HUES48 (cell line): ENCODE data around the gene ITPR3.

Experiments used
- H3K27ac ChIP-seq: one replicate; pipeline ENCODE4 v1.7.0; 2013; ENCODE audit warnings: low read depth, low read length, inconsistent platforms
- H3K27me3 ChIP-seq: 2 replicates; pipeline ENCODE4 v1.6.1; 2013; ENCODE audit warnings: mild to moderate bottlenecking, low read length; ENCODE audit not compliant: control insufficient read depth, insufficient read depth
- H3K36me3 ChIP-seq: 2 replicates; pipeline ENCODE4 v1.6.1; 2013; ENCODE audit warnings: low read length; ENCODE audit not compliant: control insufficient read depth, insufficient read depth
- H3K4me1 ChIP-seq: 2 replicates; pipeline ENCODE4 v1.6.1; 2013; ENCODE audit warnings: mild to moderate bottlenecking, low read length; ENCODE audit not compliant: control insufficient read depth, insufficient read depth
- H3K4me3 ChIP-seq: 2 replicates; pipeline ENCODE4 v1.5.1; 2013; ENCODE audit warnings: mild to moderate bottlenecking, low read depth, low read length
- H3K9ac ChIP-seq: 2 replicates; pipeline ENCODE4 v1.6.1; 2013; ENCODE audit warnings: mild to moderate bottlenecking, low read depth, low read length, moderate library complexity
- H3K9me3 ChIP-seq: 2 replicates; pipeline ENCODE4 v1.6.1; 2013; ENCODE audit warnings: low read length; ENCODE audit not compliant: control insufficient read depth, insufficient read depth

Gene ITPR3

GRCh38 chr6:33672808-33673207 lies 51.7 kb downstream of the ITPR3 start:
- H3K9ac ChIP-seq = no peak overlapping the region
- no peak overlapping the region for H3K4me3 ChIP-seq
- H3K27me3 ChIP-seq = no peaks in the 10 kb centered on the region
- H3K27ac ChIP-seq = no peak overlapping the region
- no peaks in the 10 kb centered on the region for H3K9me3 ChIP-seq
- peaks cover 81% of the 10 kb centered on the region for H3K36me3 ChIP-seq
- H3K4me1 ChIP-seq = no peaks in the 10 kb centered on the region

GRCh38 chr6:33673851-33674250 lies 52.7 kb downstream of the ITPR3 start:
- H3K9me3 ChIP-seq = no peaks in the 10 kb centered on the region
- H3K27me3 ChIP-seq = no peaks in the 10 kb centered on the region
- H3K36me3 ChIP-seq = peaks cover 80% of the 10 kb centered on the region
- H3K27ac ChIP-seq = no peak overlapping the region
- H3K4me1 ChIP-seq = no peaks in the 10 kb centered on the region
- H3K4me3 ChIP-seq = no peak overlapping the region
- H3K9ac ChIP-seq = no peak overlapping the region

- no peaks in the 10 kb centered on the region for H3K4me1 ChIP-seq
Measured at GRCh38 chr6:33675968-33676367, 54.8 kb downstream of the ITPR3 start.

GRCh38 chr6:33676416-33677142 lies 55.5 kb downstream of the ITPR3 start:
- no peaks in the 10 kb centered on the region for H3K4me1 ChIP-seq
- H3K27me3 ChIP-seq = no peaks in the 10 kb centered on the region
- no peak overlapping the region for H3K4me3 ChIP-seq
- no peaks in the 10 kb centered on the region for H3K9me3 ChIP-seq
- H3K36me3 ChIP-seq = peaks cover 80% of the 10 kb centered on the region
- no peak overlapping the region for H3K27ac ChIP-seq
- H3K9ac ChIP-seq = no peak overlapping the region

More at GRCh38 chr6:33675968-33676367, 54.8 kb downstream of the ITPR3 start:
- Histone ChIP-seq H3K36me3 (peaks cover 83% of the 10 kb centered on the region), H3K9ac (no peak overlapping the region), H3K9me3 (no peaks in the 10 kb centered on the region), H3K27me3 (no peaks in the 10 kb centered on the region), H3K27ac (no peak overlapping the region), H3K4me3 (no peak overlapping the region)

GRCh38 chr6:33677143-33677660 lies 56.1 kb downstream of the ITPR3 start:
- H3K27ac ChIP-seq = no peak overlapping the region
- no peak overlapping the region for H3K4me3 ChIP-seq
- H3K9me3 ChIP-seq = no peaks in the 10 kb centered on the region
- H3K27me3 ChIP-seq = no peaks in the 10 kb centered on the region
- H3K36me3 ChIP-seq = peaks cover 77% of the 10 kb centered on the region
- no peaks in the 10 kb centered on the region for H3K4me1 ChIP-seq
- H3K9ac ChIP-seq = no peak overlapping the region

GRCh38 chr6:33677689-33678088 lies 56.6 kb downstream of the ITPR3 start:
- Histone ChIP-seq H3K4me1 (no peaks in the 10 kb centered on the region), H3K27me3 (no peaks in the 10 kb centered on the region), H3K9ac (no peak overlapping the region), H3K27ac (no peak overlapping the region), H3K9me3 (no peaks in the 10 kb centered on the region), H3K36me3 (peaks cover 82% of the 10 kb centered on the region), H3K4me3 (no peak overlapping the region)

GRCh38 chr6:33678233-33678931 lies 57.3 kb downstream of the ITPR3 start:
- Histone ChIP-seq H3K4me3 (no peak overlapping the region), H3K36me3 (peaks cover 84% of the 10 kb centered on the region), H3K4me1 (no peaks in the 10 kb centered on the region), H3K27ac (no peak overlapping the region), H3K9me3 (no peaks in the 10 kb centered on the region), H3K27me3 (no peaks in the 10 kb centered on the region), H3K9ac (no peak overlapping the region)

GRCh38 chr6:33678932-33679490 lies 57.9 kb downstream of the ITPR3 start:
- H3K4me3 ChIP-seq = no peak overlapping the region
- no peaks in the 10 kb centered on the region for H3K4me1 ChIP-seq
- no peak overlapping the region for H3K9ac ChIP-seq
- H3K27me3 ChIP-seq = no peaks in the 10 kb centered on the region
- H3K36me3 ChIP-seq = peaks cover 84% of the 10 kb centered on the region
- H3K27ac ChIP-seq = no peak overlapping the region
- H3K9me3 ChIP-seq = no peaks in the 10 kb centered on the region

GRCh38 chr6:33679761-33680160 lies 58.6 kb downstream of the ITPR3 start:
- peaks cover 84% of the 10 kb centered on the region for H3K36me3 ChIP-seq
- H3K9ac ChIP-seq = no peak overlapping the region
- H3K27me3 ChIP-seq = no peaks in the 10 kb centered on the region
- H3K27ac ChIP-seq = no peak overlapping the region
- H3K4me1 ChIP-seq = no peaks in the 10 kb centered on the region
- no peaks in the 10 kb centered on the region for H3K9me3 ChIP-seq
- no peak overlapping the region for H3K4me3 ChIP-seq

- H3K4me1 ChIP-seq = no peaks in the 10 kb centered on the region
Measured at GRCh38 chr6:33682341-33682740, 61.2 kb downstream of the ITPR3 start.

GRCh38 chr6:33683051-33683571 lies 62.0 kb downstream of the ITPR3 start:
- Histone ChIP-seq H3K9me3 (no peaks in the 10 kb centered on the region), H3K9ac (no peak overlapping the region), H3K27me3 (no peaks in the 10 kb centered on the region), H3K4me3 (no peak overlapping the region), H3K27ac (no peak overlapping the region), H3K36me3 (peaks cover 87% of the 10 kb centered on the region), H3K4me1 (no peaks in the 10 kb centered on the region)

More at GRCh38 chr6:33682341-33682740, 61.2 kb downstream of the ITPR3 start:
- no peak overlapping the region for H3K9ac ChIP-seq
- H3K36me3 ChIP-seq = peaks cover 87% of the 10 kb centered on the region
- no peaks in the 10 kb centered on the region for H3K9me3 ChIP-seq
- H3K4me3 ChIP-seq = no peak overlapping the region
- H3K27ac ChIP-seq = no peak overlapping the region
- H3K27me3 ChIP-seq = no peaks in the 10 kb centered on the region
